ENCODE results near the gene MED9. TPM values are rescaled to one million over a fixed set of nuclear protein-coding genes. Genes with fewer than 3 reads are reported as not detected.
"Not testable (repeated sequence)": the region's sequence is repeated elsewhere in the genome, so short reads cannot be mapped to it uniquely, and the experiment has no call there.

MED9 gene
- total RNA-seq, 1 donor from 2014 or later: 19.1 TPM

- no peak for DNase-seq (ENCODE audit: low spot score)
Measured at GRCh38 chr17:17455173-17455572, 21.6 kb upstream of the MED9 start.

GRCh38 chr17:17456251-17456650 lies 20.5 kb upstream of the MED9 start:
- DNase-seq (ENCODE audit: low spot score): no peak

- DNase-seq (ENCODE audit: low spot score): no peak
Measured at GRCh38 chr17:17457680-17458079, 19.1 kb upstream of the MED9 start.

DNA sequence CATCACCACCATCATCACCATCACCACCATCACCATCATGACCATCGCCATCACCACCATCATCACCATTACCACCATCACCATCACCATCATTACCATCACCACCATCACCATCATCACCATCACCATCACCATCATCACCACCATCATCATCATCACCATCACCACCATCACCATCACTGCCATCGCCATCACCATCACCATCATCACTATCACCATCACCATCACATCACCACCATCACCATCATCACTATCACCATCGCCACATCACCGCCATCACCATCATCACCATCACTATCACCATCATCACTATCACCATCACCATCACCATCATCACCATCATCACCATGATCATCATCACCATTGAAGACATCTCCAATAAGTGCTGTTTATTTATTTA lies 16.8 kb upstream of the MED9 start:
- no peak for DNase-seq (ENCODE audit: low spot score)

- DNase-seq (ENCODE audit: low spot score): no peak
Measured at GRCh38 chr17:17462048-17462824, 14.6 kb upstream of the MED9 start.

DNA sequence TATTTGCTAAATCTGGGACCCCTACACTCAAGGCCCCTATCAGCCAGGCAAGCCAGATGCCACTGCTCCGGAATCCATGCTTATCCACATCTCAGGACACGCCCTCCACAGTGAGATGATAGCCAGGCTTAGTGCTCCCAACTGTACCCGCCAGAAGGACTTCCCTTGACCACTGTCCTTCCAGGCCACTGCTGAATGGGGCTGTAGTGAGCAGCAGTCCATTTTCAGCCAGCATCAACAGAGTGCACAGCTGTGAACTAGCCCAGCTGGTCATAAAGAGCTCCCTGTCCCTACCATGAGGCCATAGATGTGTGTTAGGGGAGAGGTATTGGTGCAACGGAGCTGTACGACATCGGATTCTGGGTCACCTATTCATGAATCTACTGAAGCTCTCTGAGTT lies 13.0 kb upstream of the MED9 start:
- no peak for DNase-seq (ENCODE audit: low spot score)

DNA sequence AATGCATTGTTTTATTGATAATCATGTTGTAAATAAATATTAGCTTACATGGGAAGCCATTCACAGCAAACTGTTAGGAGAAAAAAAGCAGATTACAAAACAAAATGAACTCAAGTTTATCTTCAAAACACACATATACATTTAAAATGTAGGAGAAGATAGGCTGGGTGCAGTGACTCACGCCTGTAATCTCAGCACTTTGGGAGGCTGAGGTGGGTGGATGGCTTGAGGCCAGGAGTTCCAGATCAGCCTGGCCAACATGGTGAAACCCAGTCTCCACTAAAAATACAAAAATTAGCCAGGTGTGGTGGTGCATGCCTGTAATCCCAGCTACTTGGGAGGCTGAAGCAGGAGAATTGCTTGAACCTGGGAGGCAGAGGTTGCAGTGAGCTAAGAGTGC lies 10.9 kb upstream of the MED9 start:
- not testable (repeated sequence) for DNase-seq (ENCODE audit: low spot score)

GRCh38 chr17:17466511-17466910 lies 10.3 kb upstream of the MED9 start:
- no peak for DNase-seq (ENCODE audit: low spot score)

GRCh38 chr17:17467016-17467415 lies 9.8 kb upstream of the MED9 start:
- no peak for DNase-seq (ENCODE audit: low spot score)

DNA sequence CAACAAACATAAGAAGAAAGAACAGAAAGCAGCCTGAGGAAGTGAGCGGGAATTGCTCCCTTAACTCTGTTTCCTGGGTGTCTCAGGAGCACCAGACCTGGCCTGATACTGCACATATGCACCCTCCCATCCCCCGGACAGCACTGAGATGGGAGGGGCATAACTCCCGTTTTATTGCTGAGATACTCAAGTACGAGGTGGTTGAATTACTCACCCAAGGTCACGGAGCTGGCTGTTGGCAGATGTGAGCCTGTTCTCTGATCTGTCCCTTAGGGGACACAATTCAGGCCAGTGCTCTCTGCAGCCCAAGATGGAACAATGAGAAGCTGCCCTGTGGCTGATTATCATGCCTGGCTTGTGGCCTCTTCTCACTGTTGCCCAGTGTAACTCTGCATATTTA lies 9.1 kb upstream of the MED9 start:
- no peak for DNase-seq (ENCODE audit: low spot score)

DNA sequence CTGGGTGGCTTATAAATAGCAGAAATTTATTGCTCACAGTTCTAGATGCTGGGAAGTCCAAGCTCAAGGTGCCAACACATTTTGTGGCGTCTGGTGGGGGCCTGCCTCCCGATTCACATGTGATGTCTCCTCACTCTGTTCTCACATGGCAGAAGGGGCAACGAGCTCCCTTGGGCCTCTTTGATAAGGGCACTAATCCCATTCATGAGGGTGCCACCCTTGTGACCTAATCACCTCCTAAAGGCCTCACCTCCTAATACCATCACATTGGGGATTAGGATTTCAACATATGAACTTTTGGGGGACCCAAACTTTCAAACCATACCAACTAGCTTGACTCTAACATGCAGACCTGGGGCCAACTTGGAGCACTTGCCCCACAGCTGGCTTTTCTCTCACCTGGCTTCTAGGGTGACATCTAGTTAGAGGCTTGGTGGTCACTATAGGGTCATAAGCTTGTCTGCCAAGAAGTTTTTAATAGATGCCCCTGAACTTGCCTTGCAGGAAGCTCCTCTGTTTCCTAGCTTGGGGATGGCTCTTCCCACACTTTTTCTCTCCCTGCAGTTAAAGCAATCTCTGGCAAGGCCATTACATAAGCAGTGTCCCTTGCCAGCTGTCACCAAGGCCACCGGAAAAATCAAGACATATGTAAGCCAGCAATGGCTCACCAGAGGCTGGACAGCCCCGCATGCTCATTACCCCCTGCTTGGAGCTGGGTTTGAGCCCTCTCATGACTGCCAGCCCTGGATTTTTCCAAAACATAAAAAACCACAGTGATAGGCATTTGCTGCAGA lies 8.4 kb upstream of the MED9 start:
- no peak for DNase-seq (ENCODE audit: low spot score)

DNA sequence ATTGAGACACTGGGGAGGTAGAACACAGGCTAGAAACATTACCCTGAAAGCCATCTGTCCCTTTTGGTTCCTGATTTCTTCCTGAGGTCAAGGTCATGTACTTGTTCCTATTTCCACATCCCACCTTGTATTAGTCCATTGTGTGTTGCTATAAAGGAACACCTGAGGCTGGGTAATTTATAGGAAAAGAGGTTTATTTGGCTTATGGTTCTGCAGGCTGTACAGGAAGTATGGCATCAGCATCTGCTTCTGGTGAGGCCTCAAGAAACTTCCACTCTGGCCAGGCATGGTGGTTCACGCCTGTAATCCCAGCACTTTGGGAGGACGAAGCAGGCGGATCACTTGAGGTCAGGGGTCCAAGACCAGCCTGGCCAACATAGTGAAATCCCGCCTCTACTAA lies 7.4 kb upstream of the MED9 start:
- DNase-seq (ENCODE audit: low spot score): no peak

GRCh38 chr17:17469996-17470395 lies 6.8 kb upstream of the MED9 start:
- DNase-seq (ENCODE audit: low spot score): no peak

DNA sequence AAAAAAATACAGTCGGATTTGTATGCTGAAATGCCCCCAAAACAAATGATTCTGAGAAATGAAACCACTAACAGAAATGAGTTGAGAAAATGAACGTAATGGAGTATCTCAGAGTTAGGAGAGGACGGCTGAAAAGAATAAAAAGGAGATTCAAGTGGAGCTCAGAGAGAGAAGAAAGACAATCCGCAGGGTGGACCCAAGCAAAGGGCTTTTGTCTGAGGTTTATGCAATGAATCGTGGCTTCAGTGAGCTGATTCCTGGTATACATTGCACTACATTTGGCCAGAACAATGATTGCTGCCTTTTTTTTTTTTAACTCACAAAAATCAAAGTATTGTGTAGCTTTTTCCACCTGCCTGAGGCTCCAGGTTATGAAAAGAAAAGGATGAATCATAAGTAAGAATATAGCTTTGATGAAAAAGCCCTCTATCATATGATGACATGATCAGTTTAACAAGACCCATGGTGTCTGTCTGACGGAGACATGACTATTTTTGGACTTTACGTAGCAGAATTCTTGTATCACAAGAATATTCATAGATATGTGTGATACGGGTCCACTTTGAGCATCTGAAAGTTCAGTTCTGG lies 4.4 kb upstream of the MED9 start:
- no peak for DNase-seq (ENCODE audit: low spot score)

- DNase-seq (ENCODE audit: low spot score): no peak
Measured at GRCh38 chr17:17474341-17474740, 2.5 kb upstream of the MED9 start.

DNA sequence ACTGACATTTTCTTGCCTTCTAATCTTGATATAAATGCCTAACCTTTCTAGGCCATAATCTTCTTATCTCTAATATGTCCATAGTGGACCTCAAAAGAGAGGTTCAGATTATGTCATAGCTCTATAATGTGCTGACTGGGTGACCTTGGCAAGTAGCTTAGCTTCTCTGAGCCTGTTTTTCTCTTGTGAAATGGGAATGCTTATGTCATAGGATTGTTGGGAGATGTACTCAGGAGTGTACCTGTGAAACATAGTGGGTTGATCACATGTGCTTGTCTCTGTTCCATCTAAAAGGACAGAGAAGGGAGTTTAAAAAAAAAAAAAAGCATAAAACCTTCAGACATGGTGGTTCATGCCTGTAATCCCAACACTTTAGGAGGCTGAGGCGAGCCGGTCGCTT lies 2.4 kb downstream of the MED9 start:
- no peak for DNase-seq (ENCODE audit: low spot score)

- no peak for DNase-seq (ENCODE audit: low spot score)
Measured at GRCh38 chr17:17480593-17481148, 3.9 kb downstream of the MED9 start.

DNA sequence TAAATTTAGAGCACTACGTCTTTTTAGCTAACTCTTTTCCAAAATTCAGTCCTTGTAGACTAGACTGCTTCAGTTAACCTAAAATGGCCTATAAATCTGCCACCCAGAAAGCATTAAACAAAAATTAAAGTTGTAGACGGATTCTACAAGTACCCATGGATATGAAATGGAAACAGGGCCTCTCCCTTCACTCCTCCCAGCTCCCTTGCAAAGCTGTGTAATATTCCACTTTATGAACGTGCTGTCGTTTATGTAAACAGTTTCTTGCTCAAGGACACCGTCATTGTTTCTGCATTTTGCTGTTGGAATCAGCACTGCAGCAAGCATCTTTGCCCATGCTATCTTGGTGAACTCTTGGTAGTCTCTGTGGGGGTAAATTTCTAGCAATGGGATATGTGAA lies 5.1 kb downstream of the MED9 start:
- no peak for DNase-seq (ENCODE audit: low spot score)

DNA sequence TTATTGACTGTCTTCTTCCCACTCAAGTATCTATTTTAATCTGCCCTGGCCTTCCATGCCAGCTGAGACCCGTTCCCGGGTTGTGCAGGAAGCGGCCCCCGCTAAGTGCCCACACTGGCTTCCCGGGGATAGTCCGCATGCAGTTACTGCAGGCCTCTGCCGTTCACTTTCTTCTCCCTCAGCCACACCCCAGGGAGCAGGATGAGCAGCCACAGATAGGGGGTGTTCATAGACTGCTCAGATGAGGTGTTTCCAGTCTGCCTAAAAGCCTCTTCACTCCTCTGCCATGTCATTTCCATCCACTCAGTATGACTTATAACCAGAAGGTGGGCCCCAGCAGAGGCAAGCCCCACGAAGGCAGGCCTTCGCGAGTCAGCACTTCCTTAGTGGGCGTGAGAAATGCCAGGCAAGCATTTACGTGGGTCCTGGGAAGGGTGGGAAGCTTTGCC lies 7.7 kb downstream of the MED9 start:
- no peak for DNase-seq (ENCODE audit: low spot score)

- DNase-seq (ENCODE audit: low spot score): no peak
Measured at GRCh38 chr17:17485420-17485819, 8.6 kb downstream of the MED9 start.

GRCh38 chr17:17486416-17486815 lies 9.6 kb downstream of the MED9 start:
- DNase-seq (ENCODE audit: low spot score): not testable (repeated sequence)

GRCh38 chr17:17487998-17488397 lies 11.2 kb downstream of the MED9 start:
- DNase-seq (ENCODE audit: low spot score): no peak

All from ureter (tissue), 1 donor.